Measurements from ENCODE around the gene PPBP. TPM values are rescaled to one million over a fixed set of nuclear protein-coding genes. Genes with fewer than 3 reads are reported as not detected.

The PPBP gene
- total RNA-seq, 4 donors from 2014 or later, result 1.9 TPM; not detected in 3

DNA sequence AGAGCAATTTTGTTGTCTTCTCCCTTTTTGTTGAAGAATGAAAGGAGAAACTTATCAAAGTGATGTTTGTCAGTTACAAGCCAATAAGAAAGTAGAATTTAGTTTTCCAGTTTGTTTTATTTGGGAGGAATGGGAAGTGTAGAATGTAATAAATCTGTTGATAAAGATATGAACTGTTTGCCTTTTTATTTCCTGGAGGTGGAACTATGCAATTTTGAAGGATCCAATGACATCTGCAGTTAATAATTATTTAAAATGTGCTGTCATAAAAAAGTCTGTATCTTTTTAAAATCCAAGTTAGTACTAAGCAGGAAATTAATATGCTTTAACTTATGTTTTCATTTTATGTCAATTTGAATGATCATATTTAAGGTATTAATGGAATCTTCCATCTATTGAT, 51.0 kb downstream of the PPBP start:
- H3K4me3 ChIP-seq (ENCODE audit: low read depth, poor library complexity, severe bottlenecking), result no peak overlapping the region
- DNase-seq (ENCODE audit: low spot score in 2 of 2), result no peak
- intact Hi-C loops (cut with DNase I; ENCODE audit: low total_unique reads), result no loop called here
- TF ChIP-seq CTCF (IDR thresholded peaks at IDR 0.05) (no peak), POLR2A (IDR thresholded peaks at IDR 0.05) (no peak)

Other genes starting within 250 kb of the PPBP start
- gene CXCL8, start 247.6 kb downstream of the PPBP start, total RNA-seq, result 1 to 10 TPM in 1 of 4 donors, under 1 TPM in 1, not detected in 2; 0.86 to 1.2 TPM
- 1 to 10 TPM in 1 of 4 donors, under 1 TPM in 1, not detected in 2; 0.17 to 2.1 TPM for gene CXCL6, start 151.5 kb downstream of the PPBP start, total RNA-seq
- not detected for gene PF4V1, start 134.9 kb downstream of the PPBP start, total RNA-seq
- gene CXCL1, start 118.8 kb downstream of the PPBP start, total RNA-seq, result 1 to 10 TPM in 2 of 4 donors, under 1 TPM in 2; 0.89 to 1.6 (median 1.3) TPM
- gene PF4, start 6.2 kb downstream of the PPBP start, total RNA-seq, result not detected
- gene CXCL5, start 10.5 kb upstream of the PPBP start, total RNA-seq, result not detected
- under 1 TPM in 3 of 4 donors, not detected in 1; 0.25 to 0.49 (median 0.34) TPM for gene CXCL3, start 50.5 kb upstream of the PPBP start, total RNA-seq
- 1 to 10 TPM; 1.9 to 6.9 (median 2.9) TPM for gene CXCL2, start 111.0 kb upstream of the PPBP start, total RNA-seq
- 10 to 100 TPM in 2 of 4 donors, 1 to 10 TPM in 2; 3.5 to 16.2 (median 10.9) TPM for gene MTHFD2L, start 169.9 kb upstream of the PPBP start, total RNA-seq

Data from lower leg skin (tissue), 4 donors.